H1 (cell line): ENCODE measurements around the gene APC2. TPM values are rescaled to one million over a fixed set of nuclear protein-coding genes. Genes with fewer than 3 reads are reported as not detected.

Experiments used
- BACH1 ChIP-seq: IDR thresholded peaks from 2 replicates; pipeline ENCODE4 v1.6.1; 2012; ENCODE audit warnings: low read length, improper control_type of control experiment
- BRCA1 ChIP-seq: IDR thresholded peaks from 2 replicates; pipeline ENCODE4 v1.6.1; 2012; ENCODE audit warnings: low read depth, low read length, improper control_type of control experiment
- CBX5 ChIP-seq: fragments of 300-800, 300-1000 bp; sonication (generic); IDR thresholded peaks from 2 replicates; pipeline ENCODE4 v1.7.1; 2016; ENCODE audit warnings: antibody characterized with exemption, low read length, low read depth
- CREB1 ChIP-seq: IDR thresholded peaks from 2 replicates; pipeline ENCODE4 v1.6.1; 2012; ENCODE audit warnings: inconsistent platforms
- EZH2 ChIP-seq: fragments of 200-600 bp; sonication (generic); IDR thresholded peaks from 2 replicates; pipeline ENCODE4 v1.7.1; 2012; ENCODE audit warnings: low read depth, mild to moderate bottlenecking, moderate library complexity, low read length, inconsistent platforms; ENCODE audit not compliant: severe bottlenecking
- KDM1A ChIP-seq: fragments of 200-600, 300-600 bp; sonication (generic); IDR thresholded peaks from 2 replicates; pipeline ENCODE4 v1.7.1; 2016; ENCODE audit warnings: mild to moderate bottlenecking, low read length, borderline replicate concordance
- KDM4A ChIP-seq: IDR thresholded peaks from one replicate; pipeline ENCODE4 v1.7.1; 2012; ENCODE audit warnings: low read depth, mild to moderate bottlenecking, moderate library complexity, low read length, inconsistent platforms; ENCODE audit not compliant: severe bottlenecking
- MAFK ChIP-seq: IDR thresholded peaks from 2 replicates; pipeline ENCODE4 v1.6.1; 2012; ENCODE audit warnings: low read depth, mild to moderate bottlenecking, improper control_type of control experiment, low read length
- NRF1 ChIP-seq: IDR thresholded peaks from 2 replicates; pipeline ENCODE4 v1.6.1; 2011; ENCODE audit warnings: mild to moderate bottlenecking, low read depth, low read length, improper control_type of control experiment
- RAD21 ChIP-seq, 2 experiments: IDR thresholded peaks in 1 of 2; conservative IDR thresholded peaks in 1 of 2; 2 replicates each; pipeline ENCODE4 v1.6.1; 2011; ENCODE audit warnings: low read depth in 2 of 2, low read length in 2 of 2, improper control_type of control experiment in 1 of 2, inconsistent platforms in 1 of 2, mild to moderate bottlenecking in 1 of 2, moderate library complexity in 1 of 2
- RBBP5 ChIP-seq: IDR thresholded peaks from 2 replicates; pipeline ENCODE4 v1.7.1; 2012; ENCODE audit warnings: low read depth, mild to moderate bottlenecking, inconsistent platforms, low read length, moderate library complexity, borderline replicate concordance
- RFX5 ChIP-seq: IDR thresholded peaks from 2 replicates; pipeline ENCODE4 v1.6.1; 2011; ENCODE audit warnings: low read depth, low read length, improper control_type of control experiment, borderline replicate concordance
- RNF2 ChIP-seq: fragments of 200-900, 300-1000 bp; sonication (generic); IDR thresholded peaks from 2 replicates; pipeline ENCODE4 v1.7.1; 2016; ENCODE audit warnings: borderline replicate concordance, low read depth, mild to moderate bottlenecking, antibody characterized with exemption, low read length; ENCODE audit not compliant: poor library complexity, severe bottlenecking; ENCODE audit errors: missing control alignments
- RXRA ChIP-seq: IDR thresholded peaks from 2 replicates; pipeline ENCODE4 v1.6.1; 2011; ENCODE audit warnings: low read depth, mild to moderate bottlenecking, low read length, moderate library complexity; ENCODE audit not compliant: insufficient read depth
- SAP30 ChIP-seq: fragments of 300-600 bp; sonication (generic); IDR thresholded peaks from 2 replicates; pipeline ENCODE4 v1.7.1; 2012; ENCODE audit warnings: low read length, moderate library complexity, mild to moderate bottlenecking, inconsistent platforms; ENCODE audit not compliant: insufficient read depth, insufficient replicate concordance
- SIRT6 ChIP-seq: IDR thresholded peaks from one replicate; pipeline ENCODE4 v1.7.1; 2012; ENCODE audit warnings: low read length, inconsistent platforms
- SIX5 ChIP-seq: IDR thresholded peaks from 2 replicates; pipeline ENCODE4 v1.6.1; 2011; ENCODE audit warnings: mild to moderate bottlenecking, low read depth, low read length
- SRF ChIP-seq: IDR thresholded peaks from 2 replicates; pipeline ENCODE4 v1.6.1; 2011; ENCODE audit warnings: mild to moderate bottlenecking, low read depth, low read length, moderate library complexity
- polyA plus RNA-seq, 7 experiments: library from polyadenylated mRNA; depleted of rRNA in 3 of 7; stranded (reverse) in 5 of 7; unstranded in 2 of 7; fragments of >200 nt in 5 of 7; fragments of 200-250 nt in 2 of 7; gene quantifications; 1 replicate in 5 of 7; 2 replicates in 1 of 7; 4 replicates in 1 of 7; pipeline versions ENCODE4 v1.2.1 to v1.2.3, GENCODE V29; 2011 to 2013; ENCODE audit warnings: missing spikeins in 2 of 7, mixed read lengths in 2 of 7
- total RNA-seq: library from RNA; stranded (reverse); fragmentation: NEBNext Ultra II Directional; extraction: Animal tissue kit (Norgen Biotek cat#: 25700); gene quantifications from 2 replicates; pipeline ENCODE4 v1.2.1, GENCODE V29; 2021
- TF ChIP-seq, protein P1 (sequence below), 3 experiments: IDR thresholded peaks; 1 replicate in 2 of 3; 2 replicates in 1 of 3; pipeline versions ENCODE4 v1.5.1 to v1.6.1; 2011; ENCODE audit warnings: low read length in 3 of 3, mild to moderate bottlenecking in 3 of 3, inconsistent platforms in 2 of 3, low read depth in 1 of 3, moderate library complexity in 1 of 3; ENCODE audit not compliant: insufficient read depth in 1 of 3; ENCODE audit errors: control extremely low read depth in 1 of 3
- TF ChIP-seq, protein P2 (sequence below): IDR thresholded peaks from 2 replicates; pipeline ENCODE4 v1.6.1; 2011; ENCODE audit warnings: low read depth, mild to moderate bottlenecking, low read length; ENCODE audit not compliant: insufficient read depth

Gene APC2
- total and polyA plus RNA-seq, 2 of the 8 experiments (the other 6 are each of a cell fraction or from before 2014, with no cell fraction given), result 1.3 to 4.1 TPM

DNA sequence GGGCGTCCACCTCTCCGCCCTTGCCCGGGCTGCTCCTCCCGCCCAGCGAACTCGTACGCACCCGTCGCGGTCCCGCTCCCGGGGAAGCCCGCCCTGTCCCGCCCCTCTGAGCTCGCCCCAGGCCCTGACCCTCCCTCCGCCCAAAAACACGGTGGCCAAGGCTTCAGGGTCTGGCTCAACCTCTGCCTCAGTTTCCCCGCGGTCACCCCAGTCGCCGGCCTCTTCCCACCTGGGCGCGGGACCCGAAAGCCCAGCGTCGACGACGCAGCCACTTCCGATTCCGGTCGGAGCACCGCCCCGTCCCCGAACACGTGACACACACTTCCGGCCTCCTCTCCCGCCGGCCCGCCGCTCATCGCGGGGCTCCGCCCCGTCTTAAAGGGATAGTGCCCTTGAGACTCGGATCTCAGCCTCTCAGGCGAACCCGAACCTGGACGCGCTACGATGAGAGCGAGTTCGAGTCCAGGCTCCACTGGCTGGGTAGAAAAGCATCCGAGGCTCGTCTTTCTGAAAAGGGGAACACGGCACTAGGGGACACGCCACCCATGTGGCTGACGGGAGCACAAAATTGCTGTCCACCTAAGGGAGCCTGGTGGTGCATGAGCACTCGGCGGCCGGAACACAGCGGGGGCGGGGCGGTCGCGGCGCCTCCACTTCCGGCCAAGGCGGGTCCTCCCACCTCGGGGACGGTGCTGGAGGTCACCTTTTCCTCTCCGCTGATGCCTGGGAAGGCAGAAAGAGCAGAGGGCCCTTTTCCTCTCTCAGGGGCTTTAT, 29.2 kb downstream of the APC2 start, which contains the start of gene C19orf25 (continued):
- TF ChIP-seq, protein P1, sequence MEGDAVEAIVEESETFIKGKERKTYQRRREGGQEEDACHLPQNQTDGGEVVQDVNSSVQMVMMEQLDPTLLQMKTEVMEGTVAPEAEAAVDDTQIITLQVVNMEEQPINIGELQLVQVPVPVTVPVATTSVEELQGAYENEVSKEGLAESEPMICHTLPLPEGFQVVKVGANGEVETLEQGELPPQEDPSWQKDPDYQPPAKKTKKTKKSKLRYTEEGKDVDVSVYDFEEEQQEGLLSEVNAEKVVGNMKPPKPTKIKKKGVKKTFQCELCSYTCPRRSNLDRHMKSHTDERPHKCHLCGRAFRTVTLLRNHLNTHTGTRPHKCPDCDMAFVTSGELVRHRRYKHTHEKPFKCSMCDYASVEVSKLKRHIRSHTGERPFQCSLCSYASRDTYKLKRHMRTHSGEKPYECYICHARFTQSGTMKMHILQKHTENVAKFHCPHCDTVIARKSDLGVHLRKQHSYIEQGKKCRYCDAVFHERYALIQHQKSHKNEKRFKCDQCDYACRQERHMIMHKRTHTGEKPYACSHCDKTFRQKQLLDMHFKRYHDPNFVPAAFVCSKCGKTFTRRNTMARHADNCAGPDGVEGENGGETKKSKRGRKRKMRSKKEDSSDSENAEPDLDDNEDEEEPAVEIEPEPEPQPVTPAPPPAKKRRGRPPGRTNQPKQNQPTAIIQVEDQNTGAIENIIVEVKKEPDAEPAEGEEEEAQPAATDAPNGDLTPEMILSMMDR (IDR thresholded peaks at IDR 0.05; ENCODE audit: control extremely low read depth in 1 of 3, insufficient read depth in 1 of 3, low read depth in 1 of 3, low read length in 3 of 3), result no peak
- TF ChIP-seq KDM4A (no peak), KDM1A (peak; percentile 80), NRF1 (no peak), CREB1 (peak; percentile 61; the same call in 1 of the 2 replicates), CBX5 (no peak), BRCA1 (no peak), RFX5 (no peak), RNF2 (no peak), EZH2 (no peak), BACH1 (no peak), RAD21 (IDR thresholded peaks at IDR 0.05 in 1 of 2, conservative IDR thresholded peaks at IDR 0.05 in 1 of 2; ENCODE audit: low read depth in 2 of 2, low read length in 2 of 2) (no peak), MAFK (no peak), RXRA (no peak), SAP30 (no peak), SIX5 (no peak), RBBP5 (0 out of 2 replicates have a peak, but pooled peaks have one; percentile 47), SRF (no peak), SIRT6 (no peak)
- TF ChIP-seq, protein P2, sequence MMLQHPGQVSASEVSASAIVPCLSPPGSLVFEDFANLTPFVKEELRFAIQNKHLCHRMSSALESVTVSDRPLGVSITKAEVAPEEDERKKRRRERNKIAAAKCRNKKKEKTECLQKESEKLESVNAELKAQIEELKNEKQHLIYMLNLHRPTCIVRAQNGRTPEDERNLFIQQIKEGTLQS, result peak; percentile 51; the same call in 1 of the 2 replicates
